PC-9 (cell line): Measurements from ENCODE around the gene NCBP2L.

ENCODE experiments used
- CTCF ChIP-seq: fragments of 200-600 bp; sonication (generic); conservative IDR thresholded peaks from 2 replicates; pipeline ENCODE4 v1.6.1; 2017; ENCODE audit warnings: mixed run types, antibody characterized with exemption, mild to moderate bottlenecking, moderate library complexity
- EZH2 ChIP-seq: fragments of 200-600 bp; sonication (generic); IDR thresholded peaks from 2 replicates; pipeline ENCODE4 v1.8.0; 2017; ENCODE audit warnings: antibody characterized with exemption, low read depth

GRCh38 chrX:107730298-107730655 is 47.3 kb upstream of the NCBP2L start:
- TF ChIP-seq EZH2 (no peak), CTCF (no peak)
